H1 (cell line): Measurements from ENCODE around the gene CR2. TPM values are rescaled to one million over a fixed set of nuclear protein-coding genes. Genes with fewer than 3 reads are reported as not detected.

ENCODE experiments used
- CTBP2 ChIP-seq: IDR thresholded peaks from 2 replicates; pipeline ENCODE4 v1.7.0; 2011; ENCODE audit warnings: borderline replicate concordance, mild to moderate bottlenecking, moderate library complexity, mixed read lengths, low read length; ENCODE audit not compliant: insufficient read depth, insufficient read length
- CTCF ChIP-seq, 3 experiments: IDR thresholded peaks; 1 replicate in 2 of 3; 2 replicates in 1 of 3; pipeline versions ENCODE4 v1.5.1 to v1.6.1; 2011; ENCODE audit warnings: low read length in 3 of 3, mild to moderate bottlenecking in 3 of 3, inconsistent platforms in 2 of 3, low read depth in 1 of 3, moderate library complexity in 1 of 3; ENCODE audit not compliant: insufficient read depth in 1 of 3; ENCODE audit errors: control extremely low read depth in 1 of 3
- NRF1 ChIP-seq: IDR thresholded peaks from 2 replicates; pipeline ENCODE4 v1.6.1; 2011; ENCODE audit warnings: mild to moderate bottlenecking, low read depth, low read length, improper control_type of control experiment
- RNF2 ChIP-seq: fragments of 200-900, 300-1000 bp; sonication (generic); IDR thresholded peaks from 2 replicates; pipeline ENCODE4 v1.7.1; 2016; ENCODE audit warnings: borderline replicate concordance, low read depth, mild to moderate bottlenecking, antibody characterized with exemption, low read length; ENCODE audit not compliant: poor library complexity, severe bottlenecking; ENCODE audit errors: missing control alignments
- polyA plus RNA-seq, 7 experiments: library from polyadenylated mRNA; depleted of rRNA in 3 of 7; stranded (reverse) in 5 of 7; unstranded in 2 of 7; fragments of >200 nt in 5 of 7; fragments of 200-250 nt in 2 of 7; gene quantifications; 1 replicate in 5 of 7; 2 replicates in 1 of 7; 4 replicates in 1 of 7; pipeline versions ENCODE4 v1.2.1 to v1.2.3, GENCODE V29; 2011 to 2013; ENCODE audit warnings: missing spikeins in 2 of 7, mixed read lengths in 2 of 7
- total RNA-seq: library from RNA; stranded (reverse); fragmentation: NEBNext Ultra II Directional; extraction: Animal tissue kit (Norgen Biotek cat#: 25700); gene quantifications from 2 replicates; pipeline ENCODE4 v1.2.1, GENCODE V29; 2021
- TF ChIP-seq, protein P1 (sequence below): fragments of 300-600 bp; sonication (generic); IDR thresholded peaks from 2 replicates; pipeline ENCODE4 v1.7.1; 2012; ENCODE audit warnings: low read length, moderate library complexity, mild to moderate bottlenecking, inconsistent platforms; ENCODE audit not compliant: insufficient replicate concordance

CR2 gene
- total and polyA plus RNA-seq, 2 of the 8 experiments (the other 6 are each of a cell fraction or from before 2014, with no cell fraction given) = 1.7 to 3.0 TPM

DNA sequence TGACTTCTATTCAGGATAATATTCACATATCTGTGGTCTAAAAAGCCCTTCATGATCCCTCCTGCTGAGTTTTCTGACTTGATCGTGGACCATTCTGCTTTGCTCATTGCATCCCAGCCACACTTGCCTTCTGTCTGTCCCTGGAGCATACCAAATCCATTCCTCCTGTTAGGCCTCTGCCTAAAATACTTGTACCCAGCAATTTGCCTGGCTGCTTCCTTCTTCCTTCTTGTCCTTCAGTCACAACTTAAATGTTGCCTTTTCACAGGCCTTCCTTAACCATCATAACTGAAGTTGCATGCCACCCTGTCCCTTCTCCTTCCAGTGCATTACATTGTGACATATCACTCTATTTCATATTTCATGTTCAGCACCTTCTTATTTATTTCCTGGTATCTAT lies 4.3 kb downstream of the CR2 start (continued):
- TF ChIP-seq CTCF (IDR thresholded peaks at IDR 0.05; ENCODE audit: control extremely low read depth in 1 of 3, insufficient read depth in 1 of 3, low read depth in 1 of 3, low read length in 3 of 3) (no peak), NRF1 (no peak), CTBP2 (no peak), RNF2 (no peak)
- TF ChIP-seq, protein P1, sequence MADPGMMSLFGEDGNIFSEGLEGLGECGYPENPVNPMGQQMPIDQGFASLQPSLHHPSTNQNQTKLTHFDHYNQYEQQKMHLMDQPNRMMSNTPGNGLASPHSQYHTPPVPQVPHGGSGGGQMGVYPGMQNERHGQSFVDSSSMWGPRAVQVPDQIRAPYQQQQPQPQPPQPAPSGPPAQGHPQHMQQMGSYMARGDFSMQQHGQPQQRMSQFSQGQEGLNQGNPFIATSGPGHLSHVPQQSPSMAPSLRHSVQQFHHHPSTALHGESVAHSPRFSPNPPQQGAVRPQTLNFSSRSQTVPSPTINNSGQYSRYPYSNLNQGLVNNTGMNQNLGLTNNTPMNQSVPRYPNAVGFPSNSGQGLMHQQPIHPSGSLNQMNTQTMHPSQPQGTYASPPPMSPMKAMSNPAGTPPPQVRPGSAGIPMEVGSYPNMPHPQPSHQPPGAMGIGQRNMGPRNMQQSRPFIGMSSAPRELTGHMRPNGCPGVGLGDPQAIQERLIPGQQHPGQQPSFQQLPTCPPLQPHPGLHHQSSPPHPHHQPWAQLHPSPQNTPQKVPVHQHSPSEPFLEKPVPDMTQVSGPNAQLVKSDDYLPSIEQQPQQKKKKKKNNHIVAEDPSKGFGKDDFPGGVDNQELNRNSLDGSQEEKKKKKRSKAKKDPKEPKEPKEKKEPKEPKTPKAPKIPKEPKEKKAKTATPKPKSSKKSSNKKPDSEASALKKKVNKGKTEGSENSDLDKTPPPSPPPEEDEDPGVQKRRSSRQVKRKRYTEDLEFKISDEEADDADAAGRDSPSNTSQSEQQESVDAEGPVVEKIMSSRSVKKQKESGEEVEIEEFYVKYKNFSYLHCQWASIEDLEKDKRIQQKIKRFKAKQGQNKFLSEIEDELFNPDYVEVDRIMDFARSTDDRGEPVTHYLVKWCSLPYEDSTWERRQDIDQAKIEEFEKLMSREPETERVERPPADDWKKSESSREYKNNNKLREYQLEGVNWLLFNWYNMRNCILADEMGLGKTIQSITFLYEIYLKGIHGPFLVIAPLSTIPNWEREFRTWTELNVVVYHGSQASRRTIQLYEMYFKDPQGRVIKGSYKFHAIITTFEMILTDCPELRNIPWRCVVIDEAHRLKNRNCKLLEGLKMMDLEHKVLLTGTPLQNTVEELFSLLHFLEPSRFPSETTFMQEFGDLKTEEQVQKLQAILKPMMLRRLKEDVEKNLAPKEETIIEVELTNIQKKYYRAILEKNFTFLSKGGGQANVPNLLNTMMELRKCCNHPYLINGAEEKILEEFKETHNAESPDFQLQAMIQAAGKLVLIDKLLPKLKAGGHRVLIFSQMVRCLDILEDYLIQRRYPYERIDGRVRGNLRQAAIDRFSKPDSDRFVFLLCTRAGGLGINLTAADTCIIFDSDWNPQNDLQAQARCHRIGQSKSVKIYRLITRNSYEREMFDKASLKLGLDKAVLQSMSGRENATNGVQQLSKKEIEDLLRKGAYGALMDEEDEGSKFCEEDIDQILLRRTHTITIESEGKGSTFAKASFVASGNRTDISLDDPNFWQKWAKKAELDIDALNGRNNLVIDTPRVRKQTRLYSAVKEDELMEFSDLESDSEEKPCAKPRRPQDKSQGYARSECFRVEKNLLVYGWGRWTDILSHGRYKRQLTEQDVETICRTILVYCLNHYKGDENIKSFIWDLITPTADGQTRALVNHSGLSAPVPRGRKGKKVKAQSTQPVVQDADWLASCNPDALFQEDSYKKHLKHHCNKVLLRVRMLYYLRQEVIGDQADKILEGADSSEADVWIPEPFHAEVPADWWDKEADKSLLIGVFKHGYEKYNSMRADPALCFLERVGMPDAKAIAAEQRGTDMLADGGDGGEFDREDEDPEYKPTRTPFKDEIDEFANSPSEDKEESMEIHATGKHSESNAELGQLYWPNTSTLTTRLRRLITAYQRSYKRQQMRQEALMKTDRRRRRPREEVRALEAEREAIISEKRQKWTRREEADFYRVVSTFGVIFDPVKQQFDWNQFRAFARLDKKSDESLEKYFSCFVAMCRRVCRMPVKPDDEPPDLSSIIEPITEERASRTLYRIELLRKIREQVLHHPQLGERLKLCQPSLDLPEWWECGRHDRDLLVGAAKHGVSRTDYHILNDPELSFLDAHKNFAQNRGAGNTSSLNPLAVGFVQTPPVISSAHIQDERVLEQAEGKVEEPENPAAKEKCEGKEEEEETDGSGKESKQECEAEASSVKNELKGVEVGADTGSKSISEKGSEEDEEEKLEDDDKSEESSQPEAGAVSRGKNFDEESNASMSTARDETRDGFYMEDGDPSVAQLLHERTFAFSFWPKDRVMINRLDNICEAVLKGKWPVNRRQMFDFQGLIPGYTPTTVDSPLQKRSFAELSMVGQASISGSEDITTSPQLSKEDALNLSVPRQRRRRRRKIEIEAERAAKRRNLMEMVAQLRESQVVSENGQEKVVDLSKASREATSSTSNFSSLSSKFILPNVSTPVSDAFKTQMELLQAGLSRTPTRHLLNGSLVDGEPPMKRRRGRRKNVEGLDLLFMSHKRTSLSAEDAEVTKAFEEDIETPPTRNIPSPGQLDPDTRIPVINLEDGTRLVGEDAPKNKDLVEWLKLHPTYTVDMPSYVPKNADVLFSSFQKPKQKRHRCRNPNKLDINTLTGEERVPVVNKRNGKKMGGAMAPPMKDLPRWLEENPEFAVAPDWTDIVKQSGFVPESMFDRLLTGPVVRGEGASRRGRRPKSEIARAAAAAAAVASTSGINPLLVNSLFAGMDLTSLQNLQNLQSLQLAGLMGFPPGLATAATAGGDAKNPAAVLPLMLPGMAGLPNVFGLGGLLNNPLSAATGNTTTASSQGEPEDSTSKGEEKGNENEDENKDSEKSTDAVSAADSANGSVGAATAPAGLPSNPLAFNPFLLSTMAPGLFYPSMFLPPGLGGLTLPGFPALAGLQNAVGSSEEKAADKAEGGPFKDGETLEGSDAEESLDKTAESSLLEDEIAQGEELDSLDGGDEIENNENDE = no peak
- TF ChIP-seq, all 59 proteins: peak for 0
